IMR-90 (cell line): ENCODE data around the gene CSNK2A2. TPM values are rescaled to one million over a fixed set of nuclear protein-coding genes. Genes with fewer than 3 reads are reported as not detected.

Experiments
- ATAC-seq: fragments of 200-7000 bp; cut with Tn5 transposase; 2 replicates; pipeline ENCODE4 v1.9.1; 2020; ENCODE audit warnings: low read depth, mild to moderate bottlenecking, moderate library complexity
- BruUV-seq: library from RNA; stranded (reverse); fragments of 400-500 nt; replicated peaks from 2 replicates; lab custom pipeline; 2021; lab: Mats Ljungman, UMichigan
- CTCF ChIA-PET: fragments of 300-600 bp; formaldehyde crosslinking; extraction: SDS; loops from one replicate; lab custom pipeline; 2021; ENCODE audit warnings: antibody characterized with exemption; lab: Yijun Ruan, JAX
- POLR2A ChIA-PET: fragments of 300-600 bp; sonication (Branson Sonifier 250); formaldehyde crosslinking; loops from one replicate; lab custom pipeline; 2022; ENCODE audit warnings: antibody characterized with exemption; ENCODE audit not compliant: unreplicated experiment; lab: Charles Lee
- DNase-seq: peaks from one replicate; pipeline ENCODE4 v3.0.0; 2013
- H2AFZ ChIP-seq: replicated peaks from 2 replicates; pipeline ENCODE3; 2013; ENCODE audit warnings: low read length, mild to moderate bottlenecking; ENCODE audit not compliant: poor library complexity
- H2AK5ac ChIP-seq: 2 replicates; pipeline ENCODE4 v1.6.1; 2013; ENCODE audit warnings: low read depth, low read length, inconsistent platforms
- H2AK9ac ChIP-seq: replicated peaks from 2 replicates; pipeline ENCODE3; 2013; ENCODE audit warnings: mild to moderate bottlenecking, low read depth, low read length, moderate library complexity; ENCODE audit not compliant: poor library complexity
- H2BK120ac ChIP-seq: 2 replicates; pipeline ENCODE4 v1.6.1; 2013; ENCODE audit warnings: low read depth, low read length, inconsistent platforms
- H2BK15ac ChIP-seq: 3 replicates; pipeline ENCODE4 v1.6.1; 2013; ENCODE audit warnings: low read depth, low read length, inconsistent platforms
- H2BK20ac ChIP-seq: 2 replicates; pipeline ENCODE4 v1.6.1; 2013; ENCODE audit warnings: low read depth, mild to moderate bottlenecking, inconsistent platforms, low read length, moderate library complexity
- H2BK5ac ChIP-seq: 2 replicates; pipeline ENCODE4 v1.6.1; 2013; ENCODE audit warnings: mild to moderate bottlenecking, low read depth, low read length, inconsistent platforms; ENCODE audit not compliant: poor library complexity, severe bottlenecking
- H3K14ac ChIP-seq: replicated peaks from 2 replicates; pipeline ENCODE4 v1.6.1; 2013; ENCODE audit warnings: low read depth, low read length, inconsistent platforms
- H3K18ac ChIP-seq: 2 replicates; pipeline ENCODE4 v1.6.1; 2013; ENCODE audit warnings: low read depth, low read length, control low read depth
- H3K23ac ChIP-seq: 2 replicates; pipeline ENCODE4 v1.6.1; 2013; ENCODE audit warnings: low read depth, low read length, inconsistent platforms
- H3K27ac ChIP-seq: 2 replicates; pipeline ENCODE4 v1.5.1; 2013; ENCODE audit warnings: mild to moderate bottlenecking, control low read depth, low read length; ENCODE audit not compliant: insufficient read depth
- H3K27me3 ChIP-seq: 2 replicates; pipeline ENCODE4 v1.6.1; 2013; ENCODE audit warnings: low read length; ENCODE audit not compliant: control insufficient read depth, insufficient read depth
- H3K36me3 ChIP-seq: 2 replicates; pipeline ENCODE4 v1.6.1; 2013; ENCODE audit warnings: low read length, mixed read lengths; ENCODE audit not compliant: control insufficient read depth, insufficient read depth
- H3K4ac ChIP-seq: 2 replicates; pipeline ENCODE4 v1.6.1; 2013; ENCODE audit warnings: low read depth, low read length, inconsistent platforms
- H3K4me1 ChIP-seq: 2 replicates; pipeline ENCODE4 v1.6.1; 2013; ENCODE audit warnings: low read length, mixed read lengths; ENCODE audit not compliant: control insufficient read depth, insufficient read depth
- H3K4me2 ChIP-seq: 2 replicates; pipeline ENCODE4 v1.6.1; 2013; ENCODE audit warnings: low read depth, mild to moderate bottlenecking, control low read depth, low read length, moderate library complexity
- H3K4me3 ChIP-seq: 2 replicates; pipeline ENCODE4 v1.5.1; 2013; ENCODE audit warnings: low read depth, mild to moderate bottlenecking, control low read depth, low read length, moderate library complexity; ENCODE audit not compliant: insufficient read depth
- H3K56ac ChIP-seq: 2 replicates; pipeline ENCODE4 v1.6.1; 2013; ENCODE audit warnings: low read length, inconsistent platforms; ENCODE audit not compliant: insufficient read depth; ENCODE audit errors: extremely low read depth
- H3K79me1 ChIP-seq, 2 experiments: 2 replicates each; pipeline ENCODE4 v1.6.1; 2013; ENCODE audit warnings: low read length in 2 of 2, inconsistent platforms in 1 of 2, low read depth in 1 of 2
- H3K9ac ChIP-seq: 2 replicates; pipeline ENCODE4 v1.6.1; 2013; ENCODE audit warnings: low read depth, low read length, control low read depth
- H3K9me1 ChIP-seq: 2 replicates; pipeline ENCODE4 v1.6.1; 2013; ENCODE audit warnings: low read length, inconsistent platforms; ENCODE audit not compliant: insufficient read depth
- H3K9me3 ChIP-seq: 2 replicates; pipeline ENCODE4 v1.6.1; 2013; ENCODE audit warnings: low read length; ENCODE audit not compliant: control insufficient read depth, insufficient read depth
- H4K20me1 ChIP-seq: 2 replicates; pipeline ENCODE4 v1.6.1; 2013; ENCODE audit warnings: low read length, inconsistent platforms; ENCODE audit not compliant: insufficient read depth
- H4K5ac ChIP-seq: 2 replicates; pipeline ENCODE4 v1.6.1; 2013; ENCODE audit warnings: mild to moderate bottlenecking, low read depth, low read length, control low read depth
- H4K8ac ChIP-seq, 2 experiments: 2 replicates each; pipeline ENCODE4 v1.6.1; 2013; ENCODE audit warnings: low read depth in 2 of 2, low read length in 2 of 2, control low read depth in 1 of 2, inconsistent platforms in 1 of 2
- H4K91ac ChIP-seq: 2 replicates; pipeline ENCODE4 v1.6.1; 2013; ENCODE audit warnings: low read depth, low read length, inconsistent platforms; ENCODE audit not compliant: insufficient read depth
- BHLHE40 ChIP-seq: fragments of 150-350 bp; IDR thresholded peaks from 2 replicates; pipeline ENCODE4 v1.6.1; 2016; ENCODE audit warnings: mild to moderate bottlenecking, low read depth, low read length
- CEBPB ChIP-seq: IDR thresholded peaks from 2 replicates; pipeline ENCODE4 v1.6.1; 2012; ENCODE audit warnings: low read depth, low read length, improper control_type of control experiment
- CHD1 ChIP-seq: IDR thresholded peaks from 2 replicates; pipeline ENCODE4 v1.6.1; 2012; ENCODE audit warnings: low read depth, low read length, improper control_type of control experiment
- CTCF ChIP-seq: conservative IDR thresholded peaks from 2 replicates; pipeline ENCODE4 v1.5.1; 2012; ENCODE audit warnings: mild to moderate bottlenecking, low read depth, low read length, improper control_type of control experiment
- ELK1 ChIP-seq: fragments of 150-350 bp; IDR thresholded peaks from 2 replicates; pipeline ENCODE4 v1.6.1; 2016; ENCODE audit warnings: low read depth, mild to moderate bottlenecking, low read length, moderate library complexity, borderline replicate concordance
- FOS ChIP-seq: fragments of 150-350 bp; IDR thresholded peaks from 2 replicates; pipeline ENCODE4 v1.6.1; 2016; ENCODE audit warnings: low read depth, low read length
- MAFK ChIP-seq: IDR thresholded peaks from 2 replicates; pipeline ENCODE4 v1.6.1; 2012; ENCODE audit warnings: low read depth, low read length, improper control_type of control experiment
- MXI1 ChIP-seq: IDR thresholded peaks from 2 replicates; pipeline ENCODE4 v1.6.1; 2012; ENCODE audit warnings: low read depth, mild to moderate bottlenecking, low read length, moderate library complexity, borderline replicate concordance
- NFE2L2 ChIP-seq: fragments of 150-350 bp; IDR thresholded peaks from 2 replicates; pipeline ENCODE4 v1.6.1; 2016; ENCODE audit warnings: low read depth, mild to moderate bottlenecking, low read length
- POLR2A ChIP-seq: IDR thresholded peaks from 2 replicates; pipeline ENCODE4 v1.6.1; 2012; ENCODE audit warnings: mild to moderate bottlenecking, low read depth, low read length
- RAD21 ChIP-seq: IDR thresholded peaks from 2 replicates; pipeline ENCODE4 v1.6.1; 2012; ENCODE audit warnings: low read length, improper control_type of control experiment
- RCOR1 ChIP-seq: IDR thresholded peaks from 2 replicates; pipeline ENCODE4 v1.6.1; 2012; ENCODE audit warnings: mild to moderate bottlenecking, low read length, improper control_type of control experiment; ENCODE audit not compliant: insufficient replicate concordance
- RFX5 ChIP-seq: IDR thresholded peaks from 2 replicates; pipeline ENCODE4 v1.8.0; 2012; ENCODE audit warnings: low read depth, mild to moderate bottlenecking, low read length, moderate library complexity
- SMC3 ChIP-seq: fragments of 150-350 bp; IDR thresholded peaks from 2 replicates; pipeline ENCODE4 v1.6.1; 2016; ENCODE audit warnings: low read depth, mild to moderate bottlenecking, antibody characterized with exemption, low read length, moderate library complexity
- USF2 ChIP-seq: fragments of 150-350 bp; IDR thresholded peaks from 2 replicates; pipeline ENCODE4 v1.6.1; 2017; ENCODE audit warnings: mild to moderate bottlenecking, antibody characterized with exemption, low read length, low read depth
- WGBS, 2 experiments: methylation state at CpG; one replicate each; pipeline versions ENCODE4 v1.1.5 to v1.1.7; 2013; ENCODE audit warnings: missing lambda C conversion rate in 2 of 2; ENCODE audit not compliant: insufficient read length in 1 of 2; ENCODE audit errors: extremely low coverage in 2 of 2; 5-methylcytosine and 5-hydroxymethylcytosine counted together
- dilution Hi-C: fragments of 300-500 bp; cut with HindIII; formaldehyde crosslinking; loops from one replicate; pipeline ENCODE4 v1.14.3; 2018; ENCODE audit warnings: low sequenced_read_pairs; ENCODE audit not compliant: unreplicated experiment
- in situ Hi-C: fragments of 300-500 bp; cut with MboI; formaldehyde crosslinking; loops from 3 replicates; pipeline ENCODE4 v1.14.3; 2019; ENCODE audit warnings: low sequenced_read_pairs, inconsistent platforms, mixed read lengths
- intact Hi-C: fragments of 100-400 bp; cut with micrococcal nuclease; formaldehyde crosslinking; loops from 2 replicates; pipeline ENCODE4 v1.10.0; 2022
- polyA plus RNA-seq, 3 experiments: library from polyadenylated mRNA; depleted of rRNA; stranded (reverse); fragments of >200 nt; gene quantifications; 2 replicates each; pipeline ENCODE4 v1.2.3, GENCODE V29; 2012; ENCODE audit warnings: low replicate concordance in 1 of 3
- total RNA-seq: library from RNA; depleted of rRNA; stranded (reverse); fragments of >200 nt; gene quantifications from 2 replicates; pipeline ENCODE4 v1.2.3, GENCODE V29; 2012

CSNK2A2 gene
- total and polyA plus RNA-seq, 2 of the 4 experiments (the other 2 are of a cell fraction): 15.6 to 27.5 TPM

GRCh38 chr16:58126451-58126961 lies 71.4 kb downstream of the CSNK2A2 start:
- TSS peak; percentile 34 for BruUV-seq
- no peak overlapping the region for H4K5ac ChIP-seq
- 0 out of 2 replicates have a peak, but pooled peaks cover 2% of the 10 kb centered on the region for H3K9me3 ChIP-seq
- H2AK5ac ChIP-seq: no peak overlapping the region
- no peak overlapping the region for H3K27ac ChIP-seq
- peaks cover 18% of the 10 kb centered on the region for H3K9me1 ChIP-seq
- no peaks in the 10 kb centered on the region for H3K36me3 ChIP-seq
- DNase-seq (no peak), ATAC-seq (no peak)
- H3K79me1 ChIP-seq: peaks cover 20 to 49% of the 10 kb centered on the region in 2 experiments
- no peak overlapping the region for H3K4ac ChIP-seq
- peaks cover 54% of the 10 kb centered on the region for H4K20me1 ChIP-seq
- H2BK5ac ChIP-seq: no peak overlapping the region
- H3K14ac ChIP-seq: no peak overlapping the region
- TF ChIP-seq NFE2L2 (no peak), SMC3 (no peak), FOS (no peak), RCOR1 (no peak), POLR2A (no peak), ELK1 (no peak), BHLHE40 (no peak), CHD1 (no peak), MXI1 (no peak), RAD21 (no peak), CEBPB (no peak), MAFK (no peak), CTCF (no peak), USF2 (no peak), RFX5 (no peak)
- CTCF ChIA-PET: interaction anchor here (0.6 to 1.2 kb wide), 6 partner anchors 8 to 125 kb away, joined by 3 to 4 read pairs (median 3); partner anchors contain the start of gene USB1
- no peaks in the 10 kb centered on the region for H3K27me3 ChIP-seq
- H2AFZ ChIP-seq: no peak overlapping the region
- WGBS, 2 experiments: no CpG with 5 or more reads among the region's 4 CpGs
- H3K18ac ChIP-seq: no peak overlapping the region
- intact Hi-C loops (loop anchor here (5.0 kb wide), 1 partner anchor 389 kb away; the partner anchor contains the start of gene KATNB1), in situ Hi-C loops (loop anchor here (5.0 kb wide), 1 partner anchor 104 kb away; no protein-coding TSS in a partner anchor), dilution Hi-C loops (no loop called here)
- no peak overlapping the region for H3K56ac ChIP-seq
- H3K4me2 ChIP-seq: peak overlapping the region; percentile 99
- no peak overlapping the region for H3K23ac ChIP-seq
- H2BK20ac ChIP-seq: no peak overlapping the region
- no peak overlapping the region for H2BK120ac ChIP-seq
- H3K4me1 ChIP-seq: peaks cover 17% of the 10 kb centered on the region
- POLR2A ChIA-PET: no interaction called here
- H3K9ac ChIP-seq: no peak overlapping the region; the same call in 1 of the 2 replicates
- no peak overlapping the region; the same call in 1 of the 2 replicates for H3K4me3 ChIP-seq
- no peak overlapping the region for H4K8ac ChIP-seq
- no peak overlapping the region for H2AK9ac ChIP-seq
- H2BK15ac ChIP-seq: no peak overlapping the region
- no peak overlapping the region for H4K91ac ChIP-seq
